ENCODE measurements around the gene MME.

- no peak for TF ChIP-seq CTCF (conservative IDR thresholded peaks at IDR 0.05; ENCODE audit: low read depth, low read length)
- no peak for TF ChIP-seq EZH2 (IDR thresholded peaks at IDR 0.05; ENCODE audit: borderline replicate concordance, low read depth, low read length, poor library complexity, severe bottlenecking)
Measured at GRCh38 chr3:155149494-155149893, 69.4 kb downstream of the MME start.
